ENCODE measurements around the gene GUCY2D.
"Not testable (repeated sequence)": the region's sequence is repeated elsewhere in the genome, so short reads cannot be mapped to it uniquely, and the experiment has no call there.

Gene GUCY2D

GRCh38 chr17:8019166-8019565 lies 16.8 kb downstream of the GUCY2D start:
- DNase-seq: peak; percentile 39

GRCh38 chr17:8019665-8020650 lies 17.5 kb downstream of the GUCY2D start:
- peak; percentile 29 for DNase-seq

- DNase-seq: no peak
Observed at GRCh38 chr17:8020776-8021564, 18.6 kb downstream of the GUCY2D start.

GRCh38 chr17:8021565-8022359 lies 19.3 kb downstream of the GUCY2D start:
- DNase-seq: no peak

GRCh38 chr17:8022360-8023003 lies 20.1 kb downstream of the GUCY2D start:
- DNase-seq: no peak

- not testable (repeated sequence) for DNase-seq
Observed at GRCh38 chr17:8024161-8024560, 21.7 kb downstream of the GUCY2D start.

- peak; percentile 20 for DNase-seq
Observed at GRCh38 chr17:8025176-8025911, 22.9 kb downstream of the GUCY2D start.

GRCh38 chr17:8029121-8029520 lies 26.7 kb downstream of the GUCY2D start:
- peak; percentile 17 for DNase-seq

- DNase-seq: peak; percentile 19
Observed at GRCh38 chr17:8031261-8031661, 28.8 kb downstream of the GUCY2D start.

- no peak for DNase-seq
Observed at GRCh38 chr17:8031950-8032349, 29.5 kb downstream of the GUCY2D start.

- DNase-seq: no peak
Observed at GRCh38 chr17:8032442-8032841, 30.0 kb downstream of the GUCY2D start.

GRCh38 chr17:8038954-8039610 lies 36.7 kb downstream of the GUCY2D start, which contains the start of gene ALOX15B:
TSS of gene ALOX15B (plus strand) at chr17:8039059. CDS start at chr17:8039156, 97 bp downstream.
- peak; percentile 42 for DNase-seq

- no peak for DNase-seq
Observed at GRCh38 chr17:8039611-8040168, 37.3 kb downstream of the GUCY2D start.

GRCh38 chr17:8041249-8041928 lies 39.0 kb downstream of the GUCY2D start:
- peak; percentile 46 for DNase-seq

- no peak for DNase-seq
Observed at GRCh38 chr17:8041979-8042378, 39.6 kb downstream of the GUCY2D start.

GRCh38 chr17:8044819-8045810 lies 42.7 kb downstream of the GUCY2D start:
- DNase-seq: peak; percentile 24

- DNase-seq: peak; percentile 36
Observed at GRCh38 chr17:8046306-8046928, 44.0 kb downstream of the GUCY2D start.

Data from right forelimb (tissue), 1 donor.